IPS-18c (cell line): ENCODE measurements around the gene PLEKHM3.

Source experiments
- H3K4me3 ChIP-seq: 2 replicates; pipeline ENCODE4 v1.7.0; 2013; ENCODE audit warnings: low read depth, mild to moderate bottlenecking, low read length, moderate library complexity; ENCODE audit not compliant: insufficient read depth
- H3K9me3 ChIP-seq: one replicate; pipeline ENCODE4 v1.6.1; 2013; ENCODE audit warnings: mild to moderate bottlenecking, low read length, moderate library complexity; ENCODE audit not compliant: control insufficient read depth, insufficient read depth

The PLEKHM3 gene

DNA sequence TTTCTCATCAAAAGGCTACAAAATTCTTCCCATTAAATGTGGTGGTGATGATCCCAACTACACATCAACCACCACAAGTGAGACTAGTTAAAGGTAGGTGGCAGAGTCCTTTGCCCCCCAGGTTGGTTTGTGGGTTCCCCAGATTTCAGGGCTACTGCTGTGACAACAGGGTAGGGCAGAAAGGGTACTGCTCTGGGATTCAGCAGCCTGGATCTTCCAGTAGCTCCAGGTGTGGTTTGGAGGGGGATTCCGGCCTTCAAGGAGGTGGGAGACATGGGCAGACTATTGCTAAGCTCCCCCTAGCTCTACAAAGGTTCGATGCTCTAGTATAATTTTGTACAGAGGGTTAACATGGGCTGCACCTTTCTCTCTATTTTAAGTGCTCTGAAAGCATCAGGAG, 180.7 kb downstream of the PLEKHM3 start:
- H3K9me3 ChIP-seq, result no peaks in the 10 kb centered on the region
- no peak overlapping the region for H3K4me3 ChIP-seq

DNA sequence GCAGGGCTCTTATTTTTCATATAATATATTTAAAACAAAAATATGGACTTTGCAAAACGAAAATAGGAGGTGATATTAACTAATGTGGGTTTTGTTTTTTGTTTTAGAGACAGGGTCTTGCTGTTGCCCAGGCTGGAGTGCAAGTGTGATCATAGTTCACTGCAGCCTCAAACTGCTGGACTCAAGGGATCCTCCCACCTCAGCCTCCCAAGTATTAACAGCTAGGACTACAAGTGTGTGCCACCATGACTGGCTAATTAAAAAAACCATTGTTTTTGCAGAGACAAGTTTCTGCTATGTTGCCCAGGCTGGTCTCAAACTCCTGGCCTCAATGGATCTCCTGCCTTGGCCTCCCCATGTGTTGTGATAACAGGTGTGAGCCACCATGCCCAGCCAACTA, 185.2 kb downstream of the PLEKHM3 start:
- H3K9me3 ChIP-seq, result no peaks in the 10 kb centered on the region

DNA sequence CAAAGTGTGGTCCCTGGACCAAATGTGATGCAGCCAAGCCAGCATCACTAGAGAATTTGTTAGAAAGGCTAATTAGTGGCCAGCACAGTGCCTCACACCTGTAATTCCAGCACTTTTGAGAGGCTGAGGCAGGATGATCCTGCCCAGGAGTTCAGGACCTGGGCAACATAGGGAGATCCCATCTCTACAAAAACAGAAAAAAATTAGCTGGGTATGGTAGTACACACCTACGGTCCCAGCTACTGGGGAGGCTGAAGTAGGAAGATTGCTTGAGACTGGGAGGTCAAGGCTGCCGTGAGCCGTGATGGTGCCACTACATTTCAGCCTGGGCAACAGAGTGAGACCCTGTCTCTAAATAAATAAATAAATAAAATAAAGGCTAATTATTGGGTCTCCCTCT, 185.8 kb downstream of the PLEKHM3 start:
- Histone ChIP-seq H3K9me3 (no peaks in the 10 kb centered on the region), H3K4me3 (no peak overlapping the region)

More for the DNA sequence above, 185.2 kb downstream of the PLEKHM3 start:
- no peak overlapping the region for H3K4me3 ChIP-seq

DNA sequence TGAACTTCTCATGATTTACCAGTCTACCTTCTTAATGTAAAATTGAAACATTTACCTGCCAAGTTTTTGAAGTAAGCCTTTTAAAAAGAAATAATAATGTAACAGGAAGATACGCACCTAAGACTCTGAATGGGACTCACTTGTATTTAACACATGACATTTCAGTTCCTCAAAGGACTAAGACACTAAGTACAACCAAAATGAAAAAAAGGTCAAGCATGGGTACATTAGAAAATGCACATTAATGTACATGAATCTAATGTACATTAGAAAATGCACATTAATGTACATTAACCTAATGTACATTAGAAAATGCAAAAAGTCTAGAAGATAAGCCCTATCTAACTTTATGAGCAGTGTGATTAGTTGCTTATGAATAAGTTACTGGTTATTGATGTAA, 186.3 kb downstream of the PLEKHM3 start:
- no peaks in the 10 kb centered on the region for H3K9me3 ChIP-seq

DNA sequence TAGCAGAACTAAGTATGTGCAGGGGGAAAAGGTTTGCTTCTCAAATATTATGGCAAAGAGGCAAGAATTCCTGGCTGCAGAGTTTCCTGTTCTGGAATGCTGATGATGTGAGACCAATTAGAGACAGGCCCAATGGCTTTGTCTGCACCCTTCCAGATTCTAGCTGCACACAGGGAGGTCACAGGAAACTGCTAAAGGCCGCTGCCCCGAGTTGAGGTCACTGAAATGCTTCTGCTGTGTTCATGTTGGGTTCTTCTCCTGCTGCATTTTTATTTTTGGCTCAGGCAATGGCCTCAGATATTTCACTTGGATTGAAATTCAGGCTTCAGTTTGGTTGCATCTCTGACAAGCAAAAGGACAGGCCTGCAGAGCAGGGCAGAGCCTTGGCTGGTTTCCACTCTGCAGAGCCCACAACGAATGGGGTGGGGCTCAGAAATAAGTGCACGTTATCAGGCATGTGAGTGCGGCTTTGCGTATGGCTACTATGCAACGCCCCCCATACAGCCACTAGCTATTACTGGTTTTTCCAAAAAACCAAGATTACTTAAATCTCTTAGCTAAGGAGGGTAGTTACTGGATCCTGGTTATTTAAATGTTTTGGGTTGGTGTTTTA, 188.7 kb downstream of the PLEKHM3 start:
- no peaks in the 10 kb centered on the region for H3K9me3 ChIP-seq
- no peak overlapping the region for H3K4me3 ChIP-seq

More for the DNA sequence above, 186.3 kb downstream of the PLEKHM3 start:
- H3K4me3 ChIP-seq, result no peak overlapping the region

DNA sequence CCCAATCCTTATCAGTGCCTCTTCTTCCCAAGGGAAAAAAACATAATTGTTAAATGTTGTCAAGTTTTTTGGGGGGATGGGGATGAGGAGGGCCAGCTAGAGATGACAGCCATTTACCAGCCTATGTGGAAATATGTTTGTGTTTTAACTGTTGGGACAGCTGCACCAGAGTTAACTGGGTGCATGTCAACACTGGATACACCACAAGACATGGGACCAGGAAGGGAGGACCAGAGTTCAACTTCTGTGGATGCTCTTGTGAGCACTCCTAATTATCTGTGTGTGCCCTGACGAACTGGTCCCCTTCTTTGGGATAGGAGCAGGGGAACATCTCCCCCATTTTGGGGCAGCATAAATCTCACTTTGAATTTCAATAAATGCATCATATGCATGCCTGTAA, 189.5 kb downstream of the PLEKHM3 start:
- Histone ChIP-seq H3K9me3 (no peaks in the 10 kb centered on the region), H3K4me3 (no peak overlapping the region)

DNA sequence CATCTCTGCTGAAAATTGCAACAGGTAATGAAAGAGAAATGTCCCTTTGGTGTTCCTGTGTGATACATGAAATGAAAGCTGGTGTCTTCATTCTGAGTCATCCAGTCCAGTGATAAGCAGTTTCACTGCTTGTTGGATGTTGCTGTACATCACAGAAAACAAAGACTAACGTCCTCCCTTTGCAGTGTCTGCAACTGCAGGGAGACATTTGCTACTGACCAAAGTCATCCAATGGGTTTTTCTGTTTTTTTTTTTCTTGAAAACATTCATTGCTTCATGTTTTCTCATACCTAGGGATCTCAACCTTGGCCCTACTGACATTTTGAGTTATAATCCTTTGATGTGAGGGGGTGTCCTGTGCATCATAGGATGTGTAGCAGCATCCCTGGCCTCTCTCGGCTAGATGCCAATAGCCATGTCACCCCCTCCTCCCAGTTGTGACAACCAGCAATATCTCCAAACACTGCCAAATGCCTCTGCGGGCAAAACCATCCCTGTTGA, 192.0 kb downstream of the PLEKHM3 start:
- H3K9me3 ChIP-seq, result no peaks in the 10 kb centered on the region

DNA sequence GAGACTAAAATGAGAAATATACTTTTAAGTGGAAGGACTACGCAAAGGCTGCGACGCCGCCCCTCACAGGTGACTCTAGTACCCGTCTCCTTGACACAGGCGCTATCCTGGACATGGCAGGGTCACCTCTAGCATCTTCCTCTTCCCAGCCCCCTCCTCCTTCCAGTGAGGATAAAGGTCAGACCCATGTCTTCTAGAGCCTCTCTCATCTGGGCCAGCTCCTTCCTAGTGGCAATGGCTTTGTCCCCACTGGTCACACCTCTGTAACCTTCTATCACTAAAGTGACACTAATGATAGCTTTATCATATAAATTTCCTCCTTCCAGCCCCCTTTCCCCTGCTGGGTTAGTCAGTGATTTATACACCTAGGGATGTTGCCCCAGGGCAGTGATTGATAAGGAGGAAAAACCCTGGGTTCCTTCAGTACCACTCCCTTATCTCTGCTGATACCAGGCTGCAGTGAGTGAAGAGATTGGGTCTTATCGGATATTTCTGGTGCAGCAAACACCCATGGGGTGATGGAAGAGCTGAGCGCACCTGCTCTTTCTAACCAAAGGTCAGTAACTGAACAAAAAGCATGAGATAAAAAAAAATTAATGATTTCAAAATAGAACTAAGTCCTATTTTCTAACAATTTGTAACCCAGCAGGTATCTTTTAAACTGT, 193.6 kb downstream of the PLEKHM3 start:
- Histone ChIP-seq H3K4me3 (no peak overlapping the region), H3K9me3 (no peaks in the 10 kb centered on the region)

More for the DNA sequence above, 192.0 kb downstream of the PLEKHM3 start:
- no peak overlapping the region for H3K4me3 ChIP-seq

DNA sequence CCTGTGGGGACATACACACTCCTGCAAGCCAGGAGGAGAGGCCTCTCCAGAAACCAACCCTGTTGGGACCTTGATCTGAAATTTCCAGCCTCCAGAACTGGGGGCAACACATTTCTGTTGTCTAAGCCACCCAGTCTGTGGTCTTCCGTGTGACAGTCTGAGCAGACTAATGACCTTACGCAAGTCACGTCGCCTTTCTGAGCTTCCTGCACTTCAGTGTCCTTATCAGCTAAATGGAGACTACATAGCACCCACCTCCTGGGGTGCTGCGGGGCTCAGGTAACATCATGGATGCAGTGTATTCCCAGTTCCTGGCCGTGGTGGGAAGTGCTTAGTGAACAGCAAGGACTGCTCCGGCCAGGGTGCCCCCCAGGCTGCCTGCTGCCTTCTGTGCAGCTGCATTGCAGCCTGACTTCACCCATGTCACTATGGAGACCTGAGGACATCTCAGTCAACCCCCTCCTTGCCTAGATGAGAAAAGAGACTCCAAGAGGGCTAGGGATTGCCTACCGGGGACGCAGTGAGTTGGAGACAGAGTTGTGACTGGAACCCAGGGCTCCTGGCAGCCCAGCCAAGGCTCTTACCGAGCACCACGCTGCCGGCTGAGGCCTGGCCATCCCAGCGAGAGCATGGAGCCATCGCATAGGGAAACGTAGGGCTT, 194.4 kb downstream of the PLEKHM3 start:
- H3K9me3 ChIP-seq, result no peaks in the 10 kb centered on the region
- no peak overlapping the region for H3K4me3 ChIP-seq

DNA sequence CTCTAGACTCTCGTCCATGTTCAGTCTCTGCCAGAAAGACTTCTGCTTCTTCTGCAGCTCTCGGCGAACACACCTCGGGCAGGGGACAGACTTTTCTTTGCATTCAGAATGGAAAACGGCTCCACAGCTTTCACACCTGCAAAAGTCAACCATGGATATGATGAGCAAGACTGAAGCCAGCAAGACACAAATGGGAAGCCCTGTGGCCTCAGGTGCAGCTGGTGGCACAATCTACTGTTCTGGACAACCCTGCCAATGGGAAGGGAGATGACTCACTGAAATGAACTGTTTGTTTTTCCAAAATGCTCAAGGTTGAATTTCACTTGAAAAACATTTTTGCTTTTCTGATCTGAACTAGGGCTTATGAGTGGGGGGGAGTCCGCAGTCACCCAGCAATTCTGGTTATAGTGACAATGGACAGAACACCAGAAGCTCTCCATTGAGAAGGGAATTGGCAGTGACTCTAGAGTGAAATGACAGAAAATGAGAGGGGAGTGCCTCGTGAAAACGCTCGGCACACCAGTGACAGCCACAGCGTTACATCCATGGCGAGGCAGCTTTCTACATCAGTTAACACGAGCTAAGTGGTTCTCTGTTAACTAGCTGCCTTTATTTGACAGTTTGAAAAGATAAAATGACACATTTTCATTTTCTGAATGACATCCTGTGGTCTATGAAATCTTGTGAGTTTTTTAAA, 196.8 kb downstream of the PLEKHM3 start:
- Histone ChIP-seq H3K9me3 (no peaks in the 10 kb centered on the region), H3K4me3 (no peak overlapping the region)

DNA sequence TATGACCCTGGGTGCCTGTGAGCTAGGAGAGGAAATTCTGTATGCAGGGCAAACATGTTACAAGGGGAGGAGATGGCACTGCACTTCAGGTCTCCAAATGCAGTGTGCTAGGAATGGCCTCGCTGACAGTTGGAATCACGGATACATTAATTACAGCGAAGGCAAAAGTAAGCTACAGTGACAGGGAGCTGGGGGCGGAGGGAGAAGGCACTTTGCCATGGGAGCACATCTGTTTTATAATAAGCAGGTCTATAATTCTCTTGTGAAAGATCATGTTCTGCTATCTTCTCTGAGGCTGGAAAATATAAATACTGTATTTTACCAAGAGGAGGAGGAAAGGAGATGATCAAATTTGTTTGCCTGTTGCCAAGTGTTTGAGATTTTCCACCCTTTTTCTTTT, 199.3 kb downstream of the PLEKHM3 start:
- Histone ChIP-seq H3K4me3 (no peak overlapping the region), H3K9me3 (no peaks in the 10 kb centered on the region)

DNA sequence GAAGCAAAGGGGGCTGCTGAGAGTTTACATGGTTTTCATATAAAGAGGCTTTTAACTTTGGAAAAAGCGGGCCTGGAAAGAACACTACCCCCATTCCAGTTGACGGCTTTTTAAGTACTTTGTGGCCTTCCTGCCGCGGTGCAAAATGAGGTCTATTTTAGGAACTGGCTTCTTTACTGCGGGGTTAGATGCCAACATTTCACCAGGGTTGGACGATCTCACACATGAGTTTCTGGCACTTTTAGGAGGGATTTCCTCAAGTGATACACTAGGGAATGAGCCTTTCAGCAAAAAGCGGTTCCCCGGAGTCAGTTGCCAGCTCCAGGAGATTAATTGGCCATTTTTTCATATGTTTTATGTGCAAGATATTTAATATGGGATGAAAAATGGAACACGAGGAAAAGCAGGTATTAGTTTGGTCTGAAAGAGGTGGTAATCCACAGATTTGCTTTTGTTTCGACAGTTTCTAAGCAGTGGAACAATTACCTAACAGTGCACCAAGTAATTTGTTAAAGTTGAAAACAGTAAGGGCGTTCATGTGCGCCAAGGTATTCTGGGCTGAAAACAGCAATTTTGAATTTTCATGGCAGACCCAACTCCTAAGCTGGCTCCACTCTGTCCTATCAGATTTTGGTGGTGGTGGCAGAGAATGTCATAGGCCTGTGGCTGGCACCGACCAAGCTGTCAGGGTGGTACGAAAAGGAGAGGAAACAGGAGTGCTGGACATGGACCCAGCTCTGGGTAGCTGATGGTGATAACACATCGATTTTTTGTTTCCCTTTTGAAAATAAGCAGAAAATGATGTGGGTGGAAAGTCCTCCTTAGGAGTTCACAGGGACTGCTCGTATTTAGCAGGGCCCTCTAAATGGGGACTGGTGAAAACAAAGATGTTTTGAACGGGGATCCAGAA, 200.0 kb downstream of the PLEKHM3 start:
- Histone ChIP-seq H3K9me3 (no peaks in the 10 kb centered on the region), H3K4me3 (no peak overlapping the region)

DNA sequence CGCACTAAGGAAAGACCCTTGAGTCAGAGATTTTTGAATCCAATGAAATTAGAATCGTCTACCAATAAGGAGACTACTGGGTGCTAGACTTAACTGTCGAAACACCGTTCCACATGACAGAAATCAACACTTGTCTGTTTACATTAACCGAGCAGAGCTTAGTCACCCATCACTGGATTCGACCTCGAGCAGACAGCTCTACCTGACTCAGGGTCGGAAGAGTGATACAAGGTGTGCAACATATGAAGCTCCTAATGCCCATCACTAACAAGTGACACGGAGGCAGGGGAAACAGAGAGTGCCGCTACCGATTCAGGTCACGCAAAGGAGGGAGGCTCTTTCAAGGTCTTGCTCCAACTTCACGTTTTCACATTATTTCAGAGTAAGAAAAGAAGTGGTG, 201.5 kb downstream of the PLEKHM3 start:
- no peak overlapping the region for H3K4me3 ChIP-seq

DNA sequence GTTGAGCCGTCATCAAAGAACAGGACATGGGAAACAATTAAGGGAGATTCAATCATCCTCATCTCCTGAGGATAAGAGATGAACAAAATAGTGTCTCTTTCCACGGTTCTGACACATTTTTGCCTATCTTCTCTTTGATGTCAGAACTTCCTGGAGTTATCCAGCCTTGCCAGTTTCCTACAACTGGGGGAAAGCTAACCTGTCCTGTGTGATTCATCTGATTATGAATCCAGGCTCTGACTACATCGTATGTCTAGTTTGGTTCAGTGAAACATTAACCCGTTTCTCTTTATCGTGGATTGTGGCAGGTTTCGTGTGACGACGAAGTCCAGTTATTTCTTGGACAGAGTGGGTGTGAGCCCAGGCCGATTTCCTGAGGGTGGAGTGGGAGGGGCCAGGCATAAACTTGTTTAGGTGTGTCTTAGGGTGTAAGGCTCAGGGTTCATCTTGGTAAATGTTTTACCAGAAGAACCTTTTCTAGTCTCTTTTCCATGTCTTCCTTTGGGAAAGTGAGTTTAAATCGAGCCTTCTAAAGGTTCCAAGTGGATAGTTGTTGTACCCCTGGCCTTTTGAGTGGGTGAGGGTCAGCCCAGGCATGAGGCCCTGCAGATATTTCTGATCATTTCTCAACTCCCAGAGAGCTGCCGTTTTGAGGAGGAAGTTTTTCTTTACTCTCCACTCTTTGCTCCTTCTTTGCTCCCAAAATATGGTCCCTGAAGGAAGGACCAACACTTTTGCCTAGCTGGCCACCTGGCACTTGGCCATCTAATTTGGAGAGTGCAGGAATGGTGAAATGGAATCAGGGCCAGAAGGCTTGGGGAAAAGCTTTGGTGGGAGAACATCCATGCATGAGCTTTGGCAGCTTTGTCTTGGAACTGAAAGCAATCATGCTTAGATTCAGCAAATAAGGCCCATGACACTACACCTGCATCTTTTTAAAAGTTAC, 205.2 kb downstream of the PLEKHM3 start:
- no peak overlapping the region for H3K4me3 ChIP-seq
- no peaks in the 10 kb centered on the region for H3K9me3 ChIP-seq

More for the DNA sequence above, 201.5 kb downstream of the PLEKHM3 start:
- no peaks in the 10 kb centered on the region for H3K9me3 ChIP-seq

DNA sequence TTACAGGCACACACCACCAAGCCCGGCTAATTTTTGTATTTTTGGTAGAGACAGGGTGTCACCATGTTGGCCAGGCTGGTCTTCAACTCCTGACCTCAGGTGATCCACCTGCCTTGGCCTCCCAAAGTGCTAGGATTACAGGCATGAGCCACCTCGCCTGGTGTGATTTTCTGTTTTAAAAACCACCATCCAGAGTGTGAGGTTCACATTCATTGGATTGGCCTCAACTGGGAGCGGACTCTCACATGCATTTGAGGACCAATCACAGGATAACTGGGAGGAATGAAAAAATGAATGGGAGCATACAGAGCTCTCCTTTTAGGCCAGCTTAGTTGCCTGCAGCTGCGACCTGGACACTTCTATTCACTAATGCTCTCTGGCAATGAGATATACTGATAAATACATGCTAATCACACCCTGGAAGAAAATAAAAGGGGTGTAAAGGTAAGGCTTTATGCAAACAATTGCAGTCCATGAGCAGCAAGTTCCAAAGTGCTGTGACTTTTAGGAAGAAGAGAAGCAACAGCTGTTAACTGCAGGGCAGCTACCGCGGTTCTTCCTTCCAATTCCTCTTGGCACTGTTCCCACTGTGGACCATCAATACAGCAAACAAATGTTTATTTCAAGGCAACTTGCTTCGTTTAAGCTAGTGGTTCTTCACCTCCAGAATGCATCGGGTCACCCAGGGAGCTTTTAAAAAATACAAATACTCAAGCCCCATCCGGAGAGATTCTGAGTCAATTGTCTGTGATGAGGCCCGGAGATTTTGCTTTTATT, 206.1 kb downstream of the PLEKHM3 start:
- H3K9me3 ChIP-seq, result no peaks in the 10 kb centered on the region
- no peak overlapping the region for H3K4me3 ChIP-seq
